Stimulated activated CD4-positive, alpha-beta T cell treated with anti-CD3 and anti-CD28 coated beads, Interleukin-4, amount 100 ng/mL, for 24 hours (primary cell): ENCODE measurements around the gene AFDN.

ENCODE experiments used
- DNase-seq: peaks from one replicate; pipeline ENCODE4 v3.0.0-alpha.2; 2020

The AFDN gene

GRCh38 chr6:167795321-167795811 lies 31.3 kb upstream of the AFDN start:
- DNase-seq, result no peak

DNA sequence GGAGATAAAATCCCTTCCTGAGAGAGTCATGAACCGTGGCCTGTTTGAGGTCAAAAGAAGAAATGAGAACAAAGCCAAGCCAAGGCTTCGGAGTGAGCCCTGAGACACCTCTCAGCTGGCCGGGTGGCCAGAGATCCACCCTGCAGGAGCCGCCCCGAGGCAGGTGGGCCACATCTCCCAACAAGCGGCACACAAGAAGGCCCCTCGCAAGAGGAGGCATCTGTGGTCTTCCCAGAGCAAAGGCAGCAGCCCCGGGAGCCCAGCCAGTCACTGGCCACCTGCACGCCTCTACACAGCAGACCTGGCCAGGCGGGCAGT lies 30.9 kb upstream of the AFDN start:
- no peak for DNase-seq

- DNase-seq, result no peak
Observed at GRCh38 chr6:167796192-167796981, 30.3 kb upstream of the AFDN start.

DNA sequence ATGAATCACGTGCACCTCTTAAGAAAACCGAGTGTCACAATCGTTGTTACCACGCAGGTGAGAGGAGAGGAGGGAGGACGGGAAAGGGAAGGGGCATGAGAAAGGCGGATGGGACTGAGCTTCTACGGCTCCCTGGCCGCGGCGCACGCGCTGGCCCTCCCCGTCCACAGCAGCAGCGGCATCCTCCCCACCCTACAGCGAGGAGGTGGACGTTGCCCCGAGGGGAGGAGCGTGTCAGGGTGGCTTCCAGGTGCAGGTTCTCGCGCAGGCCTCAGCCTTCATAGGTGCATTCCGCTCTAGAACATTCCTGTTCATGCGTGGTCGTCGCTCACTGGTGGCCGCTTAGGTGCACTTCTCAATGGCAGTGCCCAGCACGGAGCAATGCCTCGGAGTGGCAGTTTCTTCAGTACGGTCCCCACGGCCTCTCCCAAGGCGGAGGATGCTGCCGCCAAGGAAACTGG lies 29.7 kb upstream of the AFDN start:
- DNase-seq, result no peak

DNA sequence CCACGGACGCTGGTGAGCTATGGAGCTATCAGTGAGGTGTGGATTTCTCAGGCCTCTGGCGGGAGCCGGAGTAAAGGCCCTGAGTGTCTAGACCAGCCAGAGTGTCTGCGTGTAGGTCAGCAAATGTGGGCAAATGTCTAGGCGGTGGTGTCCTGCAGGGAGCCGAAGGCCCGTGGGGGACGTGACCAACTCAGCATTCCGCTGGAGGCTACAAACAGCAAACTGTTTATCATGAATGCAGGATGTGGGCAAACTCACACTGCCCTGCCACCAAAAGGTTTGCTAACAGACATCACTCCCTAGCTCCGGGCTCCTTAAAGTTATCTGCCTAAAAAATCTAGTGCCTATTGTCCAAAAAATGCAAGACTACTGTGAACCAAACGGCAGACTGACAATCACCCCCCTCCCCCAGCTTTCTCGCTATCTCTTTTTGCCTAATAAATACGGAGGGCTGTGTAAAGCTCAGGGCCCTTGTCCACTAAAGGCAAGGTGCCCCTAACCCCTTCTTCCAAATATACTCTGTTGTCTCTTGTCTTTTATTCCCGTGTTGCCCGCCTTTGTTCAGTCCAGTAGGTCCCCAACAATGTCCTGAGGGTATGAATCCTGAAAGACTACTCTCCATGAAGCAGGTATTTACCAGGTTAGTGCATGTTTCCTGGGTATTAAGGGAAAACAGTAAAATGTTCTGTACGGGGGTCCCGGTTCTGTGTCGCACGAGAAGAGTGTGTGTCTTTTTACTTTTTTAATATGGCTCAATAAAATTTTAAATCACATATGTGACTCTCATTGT lies 29.0 kb upstream of the AFDN start:
- no peak for DNase-seq

GRCh38 chr6:167798453-167798852 lies 28.3 kb upstream of the AFDN start:
- no peak for DNase-seq

DNA sequence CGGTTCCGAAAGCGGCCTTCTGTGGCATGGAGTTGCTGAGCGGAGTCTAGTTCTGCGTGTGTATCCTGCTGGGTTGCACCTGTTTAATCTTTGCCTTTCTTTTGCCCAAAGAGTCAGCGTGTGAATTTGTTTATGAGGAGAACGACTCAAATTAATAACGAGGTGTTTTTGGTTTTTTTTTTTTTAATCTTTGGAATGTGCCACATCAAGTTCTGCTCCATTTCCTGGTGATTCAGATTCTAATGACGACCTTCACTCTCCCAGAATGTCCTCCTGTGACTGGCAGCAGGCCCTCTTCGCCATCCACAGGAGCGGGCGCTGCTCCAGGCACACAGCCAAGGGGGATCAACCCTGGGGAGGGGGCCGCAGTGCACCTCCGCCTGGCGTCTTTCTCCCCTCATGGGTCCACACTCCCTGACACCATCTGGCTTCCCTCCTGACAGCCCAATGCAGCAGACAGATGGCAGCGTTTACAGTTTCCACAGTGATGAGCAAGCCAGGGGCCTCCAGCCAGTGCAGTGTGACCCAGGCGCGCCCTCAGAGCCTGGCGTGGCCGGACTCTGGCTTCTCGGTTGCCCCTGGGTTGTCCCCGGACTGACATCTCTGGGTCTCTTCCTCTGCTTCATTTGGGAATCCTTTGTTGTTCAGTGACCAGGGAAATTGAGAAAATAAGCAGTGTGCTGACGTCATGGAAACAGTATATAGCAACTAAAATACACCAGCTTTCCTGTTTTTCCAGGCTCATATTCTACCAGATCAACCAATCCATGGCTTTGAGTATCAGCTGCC lies 27.5 kb upstream of the AFDN start:
- DNase-seq, result no peak

- no peak for DNase-seq
Observed at GRCh38 chr6:167800549-167800948, 26.2 kb upstream of the AFDN start.

DNA sequence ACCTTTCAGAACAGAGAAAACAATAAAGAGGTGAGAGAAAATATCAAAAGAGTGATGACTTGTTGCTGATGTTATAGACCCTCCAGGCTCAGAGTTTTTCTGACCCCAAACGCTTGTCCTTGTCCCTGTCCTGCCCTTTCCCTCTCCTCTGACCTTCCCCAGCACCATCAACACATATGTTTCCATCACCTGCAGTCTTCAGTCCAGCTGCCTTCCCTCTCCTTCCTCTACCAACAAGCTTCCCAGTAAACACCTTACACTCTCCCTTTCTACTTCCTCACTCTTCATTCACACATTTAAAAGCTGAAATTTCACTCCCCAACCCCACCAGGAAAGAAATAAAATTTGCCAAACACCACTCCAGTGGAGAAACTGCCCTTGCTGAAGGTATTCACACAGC lies 25.4 kb upstream of the AFDN start:
- DNase-seq, result no peak

DNA sequence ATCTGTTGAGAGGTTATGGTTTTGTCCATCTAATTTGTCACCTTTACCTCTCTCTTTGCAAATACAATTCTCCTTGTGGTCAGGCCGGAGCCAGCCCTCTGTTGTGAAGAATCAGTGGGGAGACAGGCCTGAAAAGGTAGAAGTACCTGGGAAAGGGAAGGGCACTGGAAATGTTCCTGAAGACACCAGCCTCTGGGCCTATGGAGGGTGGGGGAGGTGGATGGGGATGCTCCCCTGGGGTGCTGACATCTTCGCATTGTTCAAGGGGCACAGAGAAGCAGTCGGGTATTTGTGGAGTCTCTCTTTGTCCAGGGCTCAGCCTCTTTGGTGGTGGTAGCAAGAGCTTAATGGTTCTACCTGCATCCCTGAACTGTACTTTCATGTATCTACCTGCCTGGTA lies 24.4 kb upstream of the AFDN start:
- no peak for DNase-seq

GRCh38 chr6:167803816-167804215 lies 22.9 kb upstream of the AFDN start:
- no peak for DNase-seq

DNA sequence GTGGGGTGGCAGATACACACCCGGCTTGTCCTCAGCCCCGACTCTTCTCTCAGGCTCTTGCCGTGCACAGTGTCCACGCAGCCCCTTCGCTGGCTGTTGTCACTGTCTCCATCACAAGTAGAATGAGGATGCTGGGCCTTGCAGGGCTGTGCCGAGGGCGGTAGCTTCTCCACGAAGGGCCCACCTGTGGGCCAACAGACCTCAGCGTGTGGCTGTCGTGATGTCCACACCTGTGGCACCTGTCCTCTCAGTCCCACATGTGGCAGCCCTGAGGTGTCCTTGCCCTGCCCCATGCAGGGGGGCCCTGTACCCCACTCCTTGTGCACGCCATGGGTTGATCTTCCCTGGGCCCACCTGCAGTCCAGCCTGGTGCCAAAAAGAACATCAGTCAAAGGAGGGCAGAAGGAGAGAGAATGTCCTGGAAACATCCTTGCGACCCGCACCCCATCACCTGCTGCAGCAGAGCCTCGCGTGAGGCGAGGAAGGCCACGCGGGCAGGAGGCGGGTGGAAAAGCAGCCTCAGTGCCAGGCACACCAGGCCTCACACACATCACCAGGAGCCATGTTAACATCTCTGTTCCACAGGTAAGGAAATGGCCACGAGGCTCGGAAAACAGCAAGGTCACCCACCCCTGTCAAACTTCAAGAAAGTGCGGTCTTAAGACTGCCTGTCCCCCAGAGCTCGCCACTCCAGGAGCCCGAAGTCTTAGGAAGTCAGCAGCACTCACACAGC lies 22.3 kb upstream of the AFDN start:
- no peak for DNase-seq

DNA sequence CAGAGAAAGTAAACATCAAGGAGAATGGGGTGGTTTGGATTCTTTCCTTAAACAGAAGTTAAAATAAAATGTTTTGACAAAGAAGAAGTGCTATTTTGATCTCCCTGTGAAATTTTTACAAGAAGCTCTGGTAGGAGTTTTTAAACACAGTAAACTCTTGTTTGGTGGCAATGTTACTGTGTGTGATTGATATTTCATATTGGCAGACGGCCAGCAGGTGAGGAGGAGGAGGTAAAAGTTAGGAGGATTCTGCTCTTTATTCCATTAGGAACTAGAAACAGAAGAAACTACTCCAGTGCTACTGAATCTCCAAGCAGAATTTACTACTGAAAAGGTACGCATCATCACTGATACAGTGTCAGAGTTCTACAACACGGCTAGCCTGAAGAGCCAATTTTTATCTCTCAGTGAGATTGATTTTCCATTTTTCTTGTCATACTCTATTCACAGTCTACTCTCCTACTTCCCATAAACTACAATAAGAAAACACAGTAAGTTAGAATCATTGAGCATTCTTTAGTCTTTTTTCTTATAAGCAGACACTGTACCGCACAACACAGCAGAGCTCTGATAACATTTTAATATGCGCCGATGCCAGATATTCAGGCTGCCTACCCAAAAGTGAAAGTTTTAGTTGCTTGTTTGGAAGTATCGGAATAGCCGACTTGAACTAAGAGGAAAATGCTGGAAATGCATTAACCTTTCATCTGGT lies 21.2 kb upstream of the AFDN start:
- no peak for DNase-seq

GRCh38 chr6:167806061-167806700 lies 20.5 kb upstream of the AFDN start:
- no peak for DNase-seq

DNA sequence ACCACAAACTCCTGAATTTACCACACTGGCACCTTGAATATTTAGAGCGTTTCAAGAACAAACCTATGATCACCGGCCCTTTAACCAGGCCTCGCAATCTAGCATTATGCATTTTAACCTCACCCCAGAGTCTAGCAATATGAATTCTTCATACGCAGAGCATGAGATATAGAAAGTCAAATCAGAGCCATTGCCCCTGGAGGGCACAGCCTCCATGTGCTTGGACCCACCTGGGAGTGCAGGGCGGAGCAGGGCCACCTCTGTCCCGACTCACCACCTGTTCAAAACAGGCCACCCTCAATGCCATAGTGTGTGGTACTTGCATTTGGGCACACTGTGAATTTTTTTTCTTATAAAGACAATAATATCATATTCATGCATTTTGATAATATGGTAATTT lies 19.5 kb upstream of the AFDN start:
- DNase-seq, result no peak

DNA sequence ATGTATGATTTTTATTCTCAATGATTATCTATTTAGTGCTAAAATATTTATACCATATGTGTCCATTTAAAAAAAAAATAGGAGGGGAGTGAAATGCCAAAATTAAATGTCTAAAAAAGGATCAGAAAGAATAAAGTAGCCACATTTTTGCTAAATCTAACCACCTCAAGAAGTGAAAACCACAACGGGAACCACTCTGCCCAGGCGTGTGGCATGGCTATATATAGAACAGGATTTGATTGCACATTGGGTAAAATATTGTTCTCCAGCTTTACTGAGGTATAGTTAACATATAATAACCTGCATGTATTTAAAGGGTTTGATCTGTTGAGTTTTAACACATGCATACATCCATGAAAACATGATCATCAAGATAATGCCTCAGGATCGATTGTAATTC lies 19.0 kb upstream of the AFDN start:
- DNase-seq, result no peak

DNA sequence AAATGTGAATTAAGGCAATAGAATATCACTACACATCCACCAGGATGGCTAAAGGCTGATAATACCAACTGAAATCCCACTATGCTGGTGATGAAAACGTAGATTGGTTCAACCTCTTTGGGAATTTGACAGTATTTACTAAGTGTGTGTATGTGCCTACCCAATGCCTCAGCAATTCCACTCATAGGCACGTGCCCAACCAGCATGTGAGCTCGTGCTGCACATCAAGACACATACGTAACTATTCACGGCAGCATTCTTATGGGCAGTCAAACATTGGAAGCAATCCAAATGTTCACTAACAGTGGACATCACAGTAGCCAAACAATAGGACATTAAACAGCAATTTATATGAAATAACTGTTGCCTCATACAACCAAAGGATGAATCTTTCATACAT lies 15.7 kb upstream of the AFDN start:
- no peak for DNase-seq

- DNase-seq, result no peak
Observed at GRCh38 chr6:167811442-167812087, 15.1 kb upstream of the AFDN start.

DNA sequence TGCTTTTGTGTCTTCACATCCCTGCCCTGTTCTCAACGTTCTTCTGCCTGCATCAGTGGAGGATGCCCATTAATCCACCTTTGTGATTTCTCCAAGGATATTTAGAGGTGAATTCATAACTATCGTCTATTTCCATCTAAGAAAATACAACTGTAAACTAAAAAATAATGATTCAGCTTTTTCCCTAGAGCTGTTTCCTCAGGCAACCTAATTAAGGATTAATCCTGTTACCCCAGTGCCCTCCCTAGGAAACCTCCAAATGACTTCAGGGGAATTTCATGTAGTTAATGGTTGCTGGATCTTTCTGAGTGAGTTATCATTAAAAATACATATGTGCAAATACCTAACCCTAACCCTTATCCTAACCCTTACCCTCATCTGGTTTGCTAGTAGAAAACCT lies 14.6 kb upstream of the AFDN start:
- no peak for DNase-seq

GRCh38 chr6:167815296-167815980 lies 11.3 kb upstream of the AFDN start:
- DNase-seq, result no peak
